ENCODE results near the gene LORICRIN. TPM values are rescaled to one million over a fixed set of nuclear protein-coding genes. Genes with fewer than 3 reads are reported as not detected.
A peak's percentile ranks its signal among the peaks of the same experiment; 100 is the strongest.

The LORICRIN gene
- total and polyA plus RNA-seq, 8 donors: not detected

GRCh38 chr1:153272186-153272585, 12.7 kb downstream of the LORICRIN start:
- no peaks in the 10 kb centered on the region for H3K4me1 ChIP-seq
- intact Hi-C loops (cut with DNase I): no loop called here
- H3K9me3 ChIP-seq: no peaks in the 10 kb centered on the region
- TF ChIP-seq, protein P1, sequence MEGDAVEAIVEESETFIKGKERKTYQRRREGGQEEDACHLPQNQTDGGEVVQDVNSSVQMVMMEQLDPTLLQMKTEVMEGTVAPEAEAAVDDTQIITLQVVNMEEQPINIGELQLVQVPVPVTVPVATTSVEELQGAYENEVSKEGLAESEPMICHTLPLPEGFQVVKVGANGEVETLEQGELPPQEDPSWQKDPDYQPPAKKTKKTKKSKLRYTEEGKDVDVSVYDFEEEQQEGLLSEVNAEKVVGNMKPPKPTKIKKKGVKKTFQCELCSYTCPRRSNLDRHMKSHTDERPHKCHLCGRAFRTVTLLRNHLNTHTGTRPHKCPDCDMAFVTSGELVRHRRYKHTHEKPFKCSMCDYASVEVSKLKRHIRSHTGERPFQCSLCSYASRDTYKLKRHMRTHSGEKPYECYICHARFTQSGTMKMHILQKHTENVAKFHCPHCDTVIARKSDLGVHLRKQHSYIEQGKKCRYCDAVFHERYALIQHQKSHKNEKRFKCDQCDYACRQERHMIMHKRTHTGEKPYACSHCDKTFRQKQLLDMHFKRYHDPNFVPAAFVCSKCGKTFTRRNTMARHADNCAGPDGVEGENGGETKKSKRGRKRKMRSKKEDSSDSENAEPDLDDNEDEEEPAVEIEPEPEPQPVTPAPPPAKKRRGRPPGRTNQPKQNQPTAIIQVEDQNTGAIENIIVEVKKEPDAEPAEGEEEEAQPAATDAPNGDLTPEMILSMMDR (IDR thresholded peaks at IDR 0.05): no peak
- H3K27me3 ChIP-seq: peaks cover 3 to 5% of the 10 kb centered on the region in 2 donors
- DNase-seq: no peak
- no peaks in the 10 kb centered on the region for H3K36me3 ChIP-seq
- H3K4me3 ChIP-seq: no peak overlapping the region
- H3K27ac ChIP-seq: no peak overlapping the region
- no peak for ATAC-seq

DNA sequence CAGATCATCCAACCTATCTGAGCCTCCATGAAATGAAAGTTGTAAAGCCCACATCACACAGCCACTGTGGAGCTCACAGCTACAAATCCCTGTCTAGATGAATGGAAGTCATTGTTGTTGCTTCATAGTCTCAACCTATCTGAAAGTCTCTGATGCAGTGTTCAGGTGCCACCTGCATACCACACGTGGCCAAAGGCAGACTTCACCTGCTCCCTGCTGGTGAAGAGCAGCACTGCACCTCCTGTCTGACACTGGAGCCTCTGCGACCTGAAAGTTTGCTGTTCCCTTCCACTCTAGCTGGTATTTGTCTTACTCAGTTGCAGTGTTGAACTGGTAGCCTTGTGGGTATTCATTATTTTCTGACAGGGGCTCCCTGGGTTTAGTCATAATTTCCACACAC, 18.4 kb downstream of the LORICRIN start:
- peaks cover 0 to 10% of the 10 kb centered on the region in 2 donors for H3K27me3 ChIP-seq
- no peak for DNase-seq
- TF ChIP-seq, protein P1 (IDR thresholded peaks at IDR 0.05): peak; percentile 43 to 59
- no peak overlapping the region for H3K27ac ChIP-seq
- intact Hi-C loops (cut with DNase I): no loop called here
- H3K9me3 ChIP-seq: no peaks in the 10 kb centered on the region
- H3K36me3 ChIP-seq: no peaks in the 10 kb centered on the region
- no peaks in the 10 kb centered on the region for H3K4me1 ChIP-seq
- peak; percentile 84 for ATAC-seq
- H3K4me3 ChIP-seq: no peak overlapping the region

- no peak overlapping the region for H3K4me3 ChIP-seq
- H3K27me3 ChIP-seq: peaks cover 0 to 30% of the 10 kb centered on the region in 2 donors
- no peaks in the 10 kb centered on the region for H3K36me3 ChIP-seq
- intact Hi-C loops (cut with DNase I): no loop called here
- peak in 1 of 4 donors; percentile 78 for DNase-seq
- TF ChIP-seq, protein P1 (IDR thresholded peaks at IDR 0.05): peak; percentile 8 to 48
- no peaks in the 10 kb centered on the region for H3K4me1 ChIP-seq
- H3K9me3 ChIP-seq: no peaks in the 10 kb centered on the region
- H3K27ac ChIP-seq: no peak overlapping the region
- peak; percentile 62 for ATAC-seq
Observed at GRCh38 chr1:153288634-153289275, 29.3 kb downstream of the LORICRIN start.

- Histone ChIP-seq H3K36me3 (no peaks in the 10 kb centered on the region), H3K27me3 (peaks cover 0 to 34% of the 10 kb centered on the region in 2 donors), H3K27ac (no peak overlapping the region), H3K4me1 (no peaks in the 10 kb centered on the region), H3K4me3 (no peak overlapping the region), H3K9me3 (no peaks in the 10 kb centered on the region)
- no peak for ATAC-seq
- TF ChIP-seq, protein P1 (IDR thresholded peaks at IDR 0.05): no peak
- intact Hi-C loops (cut with DNase I): no loop called here
- no peak for DNase-seq
Observed at GRCh38 chr1:153291514-153291913, 32.0 kb downstream of the LORICRIN start.

DNA sequence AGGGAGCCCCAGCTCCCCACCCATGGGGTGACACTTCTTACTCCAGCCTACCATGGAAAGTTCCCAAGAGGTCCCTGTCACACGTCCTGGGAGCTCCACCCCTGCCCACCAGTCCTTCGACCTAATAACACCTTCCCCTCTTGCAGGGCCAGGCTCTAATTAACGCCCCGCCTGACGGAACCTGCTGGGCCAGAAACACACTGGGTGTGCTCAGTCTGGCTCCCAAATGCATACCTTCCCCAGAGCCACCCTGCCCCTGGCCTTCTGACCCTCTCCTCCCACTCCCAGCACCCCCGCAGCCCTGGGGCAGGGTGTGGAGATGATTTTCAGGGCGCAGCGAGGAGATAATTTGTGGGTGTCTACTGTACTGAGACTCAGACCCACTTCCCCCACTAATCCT, 32.7 kb downstream of the LORICRIN start:
- TF ChIP-seq, protein P1 (IDR thresholded peaks at IDR 0.05): no peak
- Histone ChIP-seq H3K9me3 (no peaks in the 10 kb centered on the region), H3K27me3 (peaks cover 0 to 34% of the 10 kb centered on the region in 2 donors), H3K4me1 (no peaks in the 10 kb centered on the region), H3K27ac (no peak overlapping the region), H3K4me3 (no peak overlapping the region), H3K36me3 (no peaks in the 10 kb centered on the region)
- DNase-seq (no peak), ATAC-seq (no peak)
- intact Hi-C loops (cut with DNase I): no loop called here

Data from left lung (tissue), 10 donors.